GM06990 (cell line): Measurements from ENCODE around the gene MAEA.

Experiments
- DNase-seq: peaks from one replicate; pipeline ENCODE4 v3.0.0-alpha.2; 2011; ENCODE audit not compliant: insufficient read length; ENCODE audit errors: extremely low read depth
- H3K27me3 ChIP-seq: replicated peaks from 2 replicates; pipeline ENCODE4 v1.6.0; 2011; ENCODE audit warnings: low read length; ENCODE audit not compliant: control insufficient read depth, insufficient read depth
- H3K36me3 ChIP-seq: 2 replicates; pipeline ENCODE4 v1.5.1; 2011; ENCODE audit warnings: low read length; ENCODE audit not compliant: control insufficient read depth, insufficient read depth
- H3K4me3 ChIP-seq: replicated peaks from 2 replicates; pipeline ENCODE4 v1.5.1; 2011; ENCODE audit warnings: low read depth, mild to moderate bottlenecking, control low read depth, low read length
- CTCF ChIP-seq: IDR thresholded peaks from 2 replicates; pipeline ENCODE4 v1.5.1; 2011; ENCODE audit warnings: low read length, control low read depth, mild to moderate bottlenecking, inconsistent platforms; ENCODE audit not compliant: insufficient read depth, poor library complexity, severe bottlenecking

MAEA gene

GRCh38 chr4:1350169-1350520, 60.5 kb downstream of the MAEA start:
- Histone ChIP-seq H3K27me3 (no peaks in the 10 kb centered on the region), H3K36me3 (peaks cover 19% of the 10 kb centered on the region), H3K4me3 (no peak overlapping the region)
- no peak for TF ChIP-seq CTCF
- DNase-seq, result no peak

- peak; percentile 97 for TF ChIP-seq CTCF
- H3K36me3 ChIP-seq, result peaks cover 24% of the 10 kb centered on the region
- peak; percentile 83 for DNase-seq
- H3K27me3 ChIP-seq, result no peaks in the 10 kb centered on the region
- H3K4me3 ChIP-seq, result no peak overlapping the region
These were observed 62.3 kb downstream of the MAEA start for GRCh38 chr4:1351854-1352566.

GRCh38 chr4:1352567-1352900, 62.8 kb downstream of the MAEA start:
- TF ChIP-seq CTCF, result no peak
- H3K36me3 ChIP-seq, result peaks cover 28% of the 10 kb centered on the region

GRCh38 chr4:1353186-1354055, 63.7 kb downstream of the MAEA start:
- TF ChIP-seq CTCF, result no peak
- DNase-seq, result no peak
- no peak overlapping the region for H3K4me3 ChIP-seq
- no peaks in the 10 kb centered on the region for H3K27me3 ChIP-seq
- peaks cover 28% of the 10 kb centered on the region for H3K36me3 ChIP-seq

More at GRCh38 chr4:1352567-1352900, 62.8 kb downstream of the MAEA start:
- no peak overlapping the region for H3K4me3 ChIP-seq
- DNase-seq, result no peak
- H3K27me3 ChIP-seq, result no peaks in the 10 kb centered on the region

- Histone ChIP-seq H3K27me3 (no peaks in the 10 kb centered on the region), H3K36me3 (peaks cover 28% of the 10 kb centered on the region), H3K4me3 (no peak overlapping the region)
- no peak for DNase-seq
- no peak for TF ChIP-seq CTCF
These were observed 64.7 kb downstream of the MAEA start for GRCh38 chr4:1354136-1354982.
